Psoas muscle (tissue), 8 donors: Measurements from ENCODE around the gene GPN2. TPM values are rescaled to one million over a fixed set of nuclear protein-coding genes. Genes with fewer than 3 reads are reported as not detected.

Source experiments
- ATAC-seq, 4 donors: fragments of 200-7000 bp; cut with Tn5 transposase; one replicate each; pipeline ENCODE4 v1.9.1; 2020; ENCODE audit warnings: moderate library complexity in 3 of 4, mild to moderate bottlenecking in 2 of 4
- DNase-seq, 2 donors: peaks; one replicate each; pipeline ENCODE4 v3.0.0-alpha.2; 2020
- H3K27ac ChIP-seq: fragments of 200-600 bp; one replicate; pipeline ENCODE4 v1.8.0; 2022
- H3K27me3 ChIP-seq, 3 donors: fragments of 200-600 bp in 1 of 3; one replicate each; pipeline versions ENCODE4 v1.6.1 to v1.8.0; 2013 to 2022; ENCODE audit warnings: low read length in 2 of 3, mild to moderate bottlenecking in 2 of 3, moderate library complexity in 1 of 3; ENCODE audit not compliant: insufficient read depth in 3 of 3
- H3K36me3 ChIP-seq, 2 donors: fragments of 200-600 bp in 1 of 2; one replicate each; pipeline versions ENCODE4 v1.6.1 to v1.8.0; 2013 to 2022; ENCODE audit warnings: low read depth in 1 of 2, mild to moderate bottlenecking in 1 of 2, moderate library complexity in 1 of 2; ENCODE audit not compliant: insufficient read depth in 1 of 2
- H3K4me1 ChIP-seq: fragments of 200-600 bp; one replicate; pipeline ENCODE4 v1.8.0; 2022
- H3K4me3 ChIP-seq: fragments of 200-600 bp; one replicate; pipeline ENCODE4 v1.8.0; 2022; ENCODE audit warnings: mild to moderate bottlenecking
- H3K9me3 ChIP-seq: fragments of 200-600 bp; one replicate; pipeline ENCODE4 v1.8.0; 2022
- CTCF ChIP-seq: fragments of 200-600 bp; IDR thresholded peaks from one replicate; pipeline ENCODE4 v1.8.0; 2022; ENCODE audit warnings: antibody characterized with exemption
- WGBS, 3 donors: extraction: QIAGEN DNeasy Blood & Tissue Kit; methylation state at CpG; one replicate each; pipeline versions ENCODE4 v1.1.6 to v1.1.7; 2013; 5-methylcytosine and 5-hydroxymethylcytosine counted together
- intact Hi-C, 2 donors: fragments of 100-400 bp; cut with DNase I; formaldehyde crosslinking; loops; one replicate each; pipeline versions ENCODE4 v1.11.0 to v1.14.2; 2022
- polyA plus RNA-seq, 3 donors: library from polyadenylated mRNA; stranded (reverse); fragments of 200-250 nt; gene quantifications; one replicate each; pipeline ENCODE4 v1.2.3, GENCODE V29; 2013
- total RNA-seq, 4 donors: library from RNA; stranded (reverse); fragmentation: NEBNext Ultra II Directional in 2 of 4; extraction: Animal tissue kit (Norgen Biotek cat#: 25700) in 2 of 4; gene quantifications; one replicate each; pipeline versions ENCODE4 v1.2.1 to v1.2.4, GENCODE V29; 2021 to 2023
- donor health status: healthy with polysubstance abuse.
- donor health status: DM: no; HTN: no; CAD: no; lungs with moderate emphysema.
- donor health status: Bipolar disorder and iron deficiency.
- donor health status: healthy.
- donor health status: DM: yes; HTN: yes; CAD: no.
- donor health status: DM: no; HTN: no; CAD: no.
- donor health status: DM: no; HTN: no; CAD: no.
- donor health status: DM: yes; HTN: yes; CAD: no.

The GPN2 gene
- total and polyA plus RNA-seq, 7 donors = 18.3 to 35.9 (median 24.2) TPM

- Histone ChIP-seq H3K4me1 (peaks cover 17% of the 10 kb centered on the region), H3K27me3 (no peaks in the 10 kb centered on the region), H3K9me3 (no peaks in the 10 kb centered on the region), H3K4me3 (peak within 1 kb of the TSS; percentile 100), H3K36me3 (peaks cover 7 to 42% of the 10 kb centered on the region in 2 donors), H3K27ac (peak within 1 kb of the TSS; percentile 94)
- DNase-seq (peak; percentile 97 to 98), ATAC-seq (peak; percentile 98 to 99 (median 99))
- intact Hi-C loops = no loop called here
- 0 to 1% (median 1%) methylated on average over 69 to 83 of the region's 83 CpGs for WGBS, 3 donors
- no peak for TF ChIP-seq CTCF
These were observed 31.7 kb upstream of the GPN2 start, which contains the start of gene NUDC for GRCh38 chr1:26921540-26922430. Gene NUDC (plus strand): TSS chr1:26921743. CDS start chr1:26921849, 106 bp downstream.

- peak; percentile 28 to 61 (median 46) for ATAC-seq
- Histone ChIP-seq H3K4me1 (peaks cover 17% of the 10 kb centered on the region), H3K4me3 (peak overlapping the region; percentile 100), H3K36me3 (peaks cover 2 to 36% of the 10 kb centered on the region in 2 donors), H3K27ac (peak overlapping the region; percentile 94), H3K27me3 (no peaks in the 10 kb centered on the region), H3K9me3 (no peaks in the 10 kb centered on the region)
- DNase-seq = no peak
- no peak for TF ChIP-seq CTCF
- intact Hi-C loops = no loop called here
- WGBS, 3 donors = 5 to 10% (median 6%) methylated on average over 7 of the region's 7 CpGs
These were observed 31.1 kb upstream of the GPN2 start for GRCh38 chr1:26921126-26921539.

GRCh38 chr1:26915204-26915842, 25.2 kb upstream of the GPN2 start:
- Histone ChIP-seq H3K27ac (no peak overlapping the region), H3K4me3 (no peak overlapping the region), H3K9me3 (no peaks in the 10 kb centered on the region), H3K36me3 (no peaks in the 10 kb centered on the region), H3K4me1 (peaks cover 10% of the 10 kb centered on the region), H3K27me3 (no peaks in the 10 kb centered on the region)
- intact Hi-C loops = no loop called here
- WGBS, 3 donors = 45 to 51% (median 51%) methylated on average over 5 of the region's 5 CpGs
- no peak for TF ChIP-seq CTCF
- ATAC-seq = peak in 3 of 4 donors; percentile 56 to 74 (median 56)
- peak; percentile 50 to 69 for DNase-seq

- ATAC-seq = peak; percentile 77 to 84 (median 80)
These were observed 23.9 kb upstream of the GPN2 start, which contains the start of gene NR0B2 for GRCh38 chr1:26913754-26914619. Gene NR0B2 (minus strand): TSS chr1:26913975. CDS start chr1:26913940, 35 bp downstream.

More at GRCh38 chr1:26913754-26914619, 23.9 kb upstream of the GPN2 start, which contains the start of gene NR0B2:
- intact Hi-C loops = no loop called here
- Histone ChIP-seq H3K27ac (peak within 1 kb of the TSS; percentile 70), H3K4me1 (peaks cover 10% of the 10 kb centered on the region), H3K4me3 (peak within 1 kb of the TSS; percentile 41), H3K36me3 (no peaks in the 10 kb centered on the region), H3K9me3 (no peaks in the 10 kb centered on the region), H3K27me3 (no peaks in the 10 kb centered on the region)
- peak; percentile 40 to 53 for DNase-seq
- 56 to 67% (median 61%) methylated on average over 16 of the region's 16 CpGs for WGBS, 3 donors
- no peak for TF ChIP-seq CTCF
